HepG2 (cell line): ENCODE results near the gene CYB5D1. TPM values are rescaled to one million over a fixed set of nuclear protein-coding genes. Genes with fewer than 3 reads are reported as not detected.

Experiments used
- EHMT2 ChIP-seq: fragments of 200-600 bp; sonication (generic); IDR thresholded peaks from 2 replicates; pipeline ENCODE4 v1.7.0; 2017; ENCODE audit warnings: antibody characterized with exemption, low read depth, low read length, borderline replicate concordance
- FOXK2 ChIP-seq: fragments of 450-650 bp; IDR thresholded peaks from 2 replicates; pipeline ENCODE4 v1.6.1; 2016
- GTF3A ChIP-seq: sonication (generic); formaldehyde crosslinking; conservative IDR thresholded peaks from 2 replicates; pipeline ENCODE4 v1.4.0; 2020; ENCODE audit warnings: mild to moderate bottlenecking, missing genetic modification reagents
- IRF2 ChIP-seq: IDR thresholded peaks from 2 replicates; pipeline ENCODE4 v1.6.1; 2018; ENCODE audit warnings: missing genetic modification reagents, missing compliant biosample characterization
- KLF16 ChIP-seq, 2 experiments: sonication (generic) in 1 of 2; formaldehyde crosslinking in 1 of 2; IDR thresholded peaks; 2 replicates each; pipeline versions ENCODE4 v1.6.1 to v1.8.0; 2016 to 2023; ENCODE audit warnings: missing genetic modification reagents in 2 of 2, missing compliant biosample characterization in 1 of 2
- MEIS2 ChIP-seq: sonication (generic); formaldehyde crosslinking; IDR thresholded peaks from 2 replicates; pipeline ENCODE4 v1.9.0; 2021; ENCODE audit warnings: mild to moderate bottlenecking, missing genetic modification reagents
- MTA3 ChIP-seq: sonication (generic); formaldehyde crosslinking; IDR thresholded peaks from 2 replicates; pipeline ENCODE4 v1.4.0; 2020; ENCODE audit warnings: missing genetic modification reagents
- RBAK ChIP-seq: sonication (generic); formaldehyde crosslinking; IDR thresholded peaks from 2 replicates; pipeline ENCODE4 v1.5.1; 2020; ENCODE audit warnings: mild to moderate bottlenecking, missing genetic modification reagents
- RNF2 ChIP-seq: fragments of 450-650 bp; conservative IDR thresholded peaks from 2 replicates; pipeline ENCODE4 v1.6.1; 2016; ENCODE audit warnings: low read depth
- SCMH1 ChIP-seq: sonication (generic); formaldehyde crosslinking; IDR thresholded peaks from 2 replicates; pipeline ENCODE4 v1.9.0; 2021; ENCODE audit warnings: missing genetic modification reagents, mild to moderate bottlenecking, borderline replicate concordance
- SIN3A ChIP-seq: IDR thresholded peaks from 2 replicates; pipeline ENCODE4 v1.6.1; 2011; ENCODE audit warnings: low read depth, mild to moderate bottlenecking, control low read depth, low read length, borderline replicate concordance
- SIX1 ChIP-seq: sonication (generic); formaldehyde crosslinking; IDR thresholded peaks from 2 replicates; pipeline ENCODE4 v1.4.0; 2020; ENCODE audit warnings: missing genetic modification reagents, borderline replicate concordance
- THAP8 ChIP-seq: sonication (generic); formaldehyde crosslinking; IDR thresholded peaks from 2 replicates; pipeline ENCODE4 v1.5.1; 2020; ENCODE audit warnings: missing genetic modification reagents, mild to moderate bottlenecking, borderline replicate concordance
- ZBTB42 ChIP-seq: sonication (generic); formaldehyde crosslinking; IDR thresholded peaks from 2 replicates; pipeline ENCODE4 v1.5.0; 2020; ENCODE audit warnings: mild to moderate bottlenecking, missing genetic modification reagents
- ZKSCAN8 ChIP-seq: IDR thresholded peaks from 2 replicates; pipeline ENCODE4 v1.6.1; 2016; ENCODE audit warnings: borderline replicate concordance, missing genetic modification reagents, missing compliant biosample characterization
- ZNF274 ChIP-seq: sonication (generic); formaldehyde crosslinking; IDR thresholded peaks from 2 replicates; pipeline ENCODE4 v1.5.1; 2020; ENCODE audit warnings: mild to moderate bottlenecking, missing genetic modification reagents
- ZNF501 ChIP-seq: sonication (generic); formaldehyde crosslinking; IDR thresholded peaks from 2 replicates; pipeline ENCODE4 v1.5.1; 2020; ENCODE audit warnings: mild to moderate bottlenecking, moderate library complexity, missing genetic modification reagents
- ZNF530 ChIP-seq: sonication (generic); formaldehyde crosslinking; IDR thresholded peaks from 2 replicates; pipeline ENCODE4 v1.5.0; 2020; ENCODE audit warnings: low read depth, mild to moderate bottlenecking, missing genetic modification reagents
- ZNF543 ChIP-seq: sonication (generic); formaldehyde crosslinking; IDR thresholded peaks from 2 replicates; pipeline ENCODE4 v1.4.0; 2020; ENCODE audit warnings: mild to moderate bottlenecking, missing genetic modification reagents
- ZNF547 ChIP-seq: sonication (generic); formaldehyde crosslinking; IDR thresholded peaks from 2 replicates; pipeline ENCODE4 v1.5.1; 2020; ENCODE audit warnings: mild to moderate bottlenecking, missing genetic modification reagents
- ZNF75D ChIP-seq: sonication (generic); formaldehyde crosslinking; IDR thresholded peaks from 2 replicates; pipeline ENCODE4 v1.8.1; 2023; ENCODE audit warnings: missing genetic modification reagents, mild to moderate bottlenecking, borderline replicate concordance
- polyA plus RNA-seq, 8 experiments: library from polyadenylated mRNA; depleted of rRNA in 3 of 8; stranded (reverse) in 7 of 8; unstranded in 1 of 8; fragments of >200 nt; fragmentation: Illumina TruSeq in 4 of 8; extraction: Trizol in 4 of 8; gene quantifications; 2 replicates each; pipeline versions ENCODE4 v1.2.1 to v1.2.3, GENCODE V29; 2011 to 2016; ENCODE audit warnings: low read depth in 4 of 8, missing spikeins in 1 of 8, mixed read lengths in 1 of 8; ENCODE audit not compliant: insufficient read depth in 1 of 8
- total RNA-seq, 5 experiments: library from RNA; depleted of rRNA; stranded (reverse); fragments of >200 nt; fragmentation: Illumina TruSeq; extraction: Trizol; gene quantifications; 2 replicates each; pipeline ENCODE4 v1.2.3, GENCODE V29; 2016; ENCODE audit warnings: low read depth in 1 of 5
- TF ChIP-seq, protein P1 (sequence below): sonication (generic); formaldehyde crosslinking; IDR thresholded peaks from 2 replicates; pipeline ENCODE4 v1.4.0; 2020; ENCODE audit warnings: missing genetic modification reagents
- TF ChIP-seq, protein P2 (sequence below): sonication (generic); formaldehyde crosslinking; IDR thresholded peaks from 2 replicates; pipeline ENCODE4 v1.4.0; 2020; ENCODE audit warnings: missing genetic modification reagents
- TF ChIP-seq, protein P3 (sequence below): sonication (generic); formaldehyde crosslinking; IDR thresholded peaks from 2 replicates; pipeline ENCODE4 v1.5.0; 2020; ENCODE audit warnings: mild to moderate bottlenecking, missing genetic modification reagents

The CYB5D1 gene
- total and polyA plus RNA-seq, 2 of the 13 experiments (the other 11 are each of a cell fraction or from before 2014, with no cell fraction given), result 8.9 to 17.0 TPM

DNA sequence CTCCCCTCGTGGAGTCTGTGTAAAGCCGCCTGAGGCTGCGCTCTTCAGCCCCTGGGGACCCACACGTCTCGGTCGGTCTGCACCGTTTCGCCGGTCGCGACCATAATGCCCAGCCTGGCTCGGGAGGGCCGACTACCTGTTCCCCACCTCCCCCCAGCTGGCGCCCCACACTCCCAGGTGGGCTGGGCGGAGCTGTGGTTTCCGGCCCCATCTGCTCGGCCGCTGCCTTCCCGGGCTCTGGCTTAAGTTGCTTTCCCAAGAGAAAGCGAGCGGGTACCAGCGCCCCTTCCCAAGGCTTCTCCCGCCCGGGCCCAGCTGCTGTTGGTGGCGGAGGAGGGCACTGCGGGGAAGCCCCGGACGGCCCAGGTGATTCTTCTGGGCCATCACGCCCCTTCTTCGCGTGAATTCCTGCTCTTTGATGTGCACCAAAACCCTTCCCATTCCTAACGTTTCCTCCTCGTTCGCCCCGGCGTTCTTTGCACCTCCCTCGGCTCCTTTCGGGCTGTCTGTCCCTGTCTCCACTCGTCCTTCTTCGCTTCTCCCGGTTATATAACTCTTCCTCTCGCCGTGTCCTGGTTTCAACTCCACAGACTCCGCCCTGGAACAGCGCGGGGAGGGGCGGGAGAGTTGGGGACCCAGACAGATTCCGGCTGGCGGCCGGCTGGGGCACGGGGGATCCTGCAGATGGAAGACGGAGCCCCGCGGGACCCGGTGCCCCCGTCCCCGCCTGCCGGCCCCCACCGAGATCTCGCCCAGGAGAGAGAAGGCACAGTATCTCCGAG is 21.8 kb upstream of the CYB5D1 start (continued):
- TF ChIP-seq ZNF530 (CRISPR knock-in tag) (no peak), MTA3 (CRISPR knock-in tag) (no peak), ZNF547 (peak; percentile 29; the same call in 1 of the 2 replicates), RNF2 (no peak), FOXK2 (no peak), SCMH1 (CRISPR knock-in tag) (no peak), ZKSCAN8 (CRISPR knock-in tag) (no peak), THAP8 (CRISPR knock-in tag) (no peak), IRF2 (CRISPR knock-in tag) (no peak), ZBTB42 (CRISPR knock-in tag) (0 out of 2 replicates have a peak, but pooled peaks have one; percentile 22), SIX1 (CRISPR knock-in tag) (0 out of 2 replicates have a peak, but pooled peaks have one; percentile 5), ZNF75D (no peak), GTF3A (CRISPR knock-in tag) (0 out of 2 replicates have a peak, but pooled peaks have one; percentile 43), KLF16 (CRISPR knock-in tag; IDR thresholded peaks at IDR 0.05) (no peak), ZNF501 (CRISPR knock-in tag) (0 out of 2 replicates have a peak, but pooled peaks have one; percentile 16), SIN3A (peak; percentile 58; the same call in 1 of the 2 replicates), MEIS2 (CRISPR knock-in tag) (peak; percentile 20; the same call in 1 of the 2 replicates), EHMT2 (no peak), ZNF543 (CRISPR knock-in tag) (peak; percentile 59; the same call in 1 of the 2 replicates), RBAK (CRISPR knock-in tag) (no peak), ZNF274 (peak; percentile 15; the same call in 1 of the 2 replicates)
- TF ChIP-seq, protein P1, sequence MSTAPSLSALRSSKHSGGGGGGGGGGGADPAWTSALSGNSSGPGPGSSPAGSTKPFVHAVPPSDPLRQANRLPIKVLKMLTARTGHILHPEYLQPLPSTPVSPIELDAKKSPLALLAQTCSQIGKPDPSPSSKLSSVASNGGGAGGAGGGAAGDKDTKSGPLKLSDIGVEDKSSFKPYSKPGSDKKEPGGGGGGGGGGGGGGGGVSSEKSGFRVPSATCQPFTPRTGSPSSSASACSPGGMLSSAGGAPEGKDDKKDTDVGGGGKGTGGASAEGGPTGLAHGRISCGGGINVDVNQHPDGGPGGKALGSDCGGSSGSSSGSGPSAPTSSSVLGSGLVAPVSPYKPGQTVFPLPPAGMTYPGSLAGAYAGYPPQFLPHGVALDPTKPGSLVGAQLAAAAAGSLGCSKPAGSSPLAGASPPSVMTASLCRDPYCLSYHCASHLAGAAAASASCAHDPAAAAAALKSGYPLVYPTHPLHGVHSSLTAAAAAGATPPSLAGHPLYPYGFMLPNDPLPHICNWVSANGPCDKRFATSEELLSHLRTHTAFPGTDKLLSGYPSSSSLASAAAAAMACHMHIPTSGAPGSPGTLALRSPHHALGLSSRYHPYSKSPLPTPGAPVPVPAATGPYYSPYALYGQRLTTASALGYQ (CRISPR knock-in tag), result peak; percentile 52; the same call in 1 of the 2 replicates
- TF ChIP-seq, protein P2, sequence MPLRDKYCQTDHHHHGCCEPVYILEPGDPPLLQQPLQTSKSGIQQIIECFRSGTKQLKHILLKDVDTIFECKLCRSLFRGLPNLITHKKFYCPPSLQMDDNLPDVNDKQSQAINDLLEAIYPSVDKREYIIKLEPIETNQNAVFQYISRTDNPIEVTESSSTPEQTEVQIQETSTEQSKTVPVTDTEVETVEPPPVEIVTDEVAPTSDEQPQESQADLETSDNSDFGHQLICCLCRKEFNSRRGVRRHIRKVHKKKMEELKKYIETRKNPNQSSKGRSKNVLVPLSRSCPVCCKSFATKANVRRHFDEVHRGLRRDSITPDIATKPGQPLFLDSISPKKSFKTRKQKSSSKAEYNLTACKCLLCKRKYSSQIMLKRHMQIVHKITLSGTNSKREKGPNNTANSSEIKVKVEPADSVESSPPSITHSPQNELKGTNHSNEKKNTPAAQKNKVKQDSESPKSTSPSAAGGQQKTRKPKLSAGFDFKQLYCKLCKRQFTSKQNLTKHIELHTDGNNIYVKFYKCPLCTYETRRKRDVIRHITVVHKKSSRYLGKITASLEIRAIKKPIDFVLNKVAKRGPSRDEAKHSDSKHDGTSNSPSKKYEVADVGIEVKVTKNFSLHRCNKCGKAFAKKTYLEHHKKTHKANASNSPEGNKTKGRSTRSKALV, result no peak
- TF ChIP-seq, protein P3, sequence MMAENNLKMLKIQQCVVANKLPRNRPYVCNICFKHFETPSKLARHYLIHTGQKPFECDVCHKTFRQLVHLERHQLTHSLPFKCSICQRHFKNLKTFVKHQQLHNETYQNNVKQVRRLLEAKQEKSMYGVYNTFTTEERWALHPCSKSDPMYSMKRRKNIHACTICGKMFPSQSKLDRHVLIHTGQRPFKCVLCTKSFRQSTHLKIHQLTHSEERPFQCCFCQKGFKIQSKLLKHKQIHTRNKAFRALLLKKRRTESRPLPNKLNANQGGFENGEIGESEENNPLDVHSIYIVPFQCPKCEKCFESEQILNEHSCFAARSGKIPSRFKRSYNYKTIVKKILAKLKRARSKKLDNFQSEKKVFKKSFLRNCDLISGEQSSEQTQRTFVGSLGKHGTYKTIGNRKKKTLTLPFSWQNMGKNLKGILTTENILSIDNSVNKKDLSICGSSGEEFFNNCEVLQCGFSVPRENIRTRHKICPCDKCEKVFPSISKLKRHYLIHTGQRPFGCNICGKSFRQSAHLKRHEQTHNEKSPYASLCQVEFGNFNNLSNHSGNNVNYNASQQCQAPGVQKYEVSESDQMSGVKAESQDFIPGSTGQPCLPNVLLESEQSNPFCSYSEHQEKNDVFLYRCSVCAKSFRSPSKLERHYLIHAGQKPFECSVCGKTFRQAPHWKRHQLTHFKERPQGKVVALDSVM (CRISPR knock-in tag), result 0 out of 2 replicates have a peak, but pooled peaks have one; percentile 17
